SK-N-SH (cell line): Measurements from ENCODE around the gene FAM131C. TPM values are rescaled to one million over a fixed set of nuclear protein-coding genes. Genes with fewer than 3 reads are reported as not detected.

Experiments used
- CTCF ChIA-PET: fragments of 300-600, 350-600 bp; formaldehyde crosslinking; extraction: SDS; loops from one replicate; lab custom pipeline; 2021; lab: Yijun Ruan, JAX
- POLR2A ChIA-PET: fragments of 350-600 bp; sonication (Branson Sonifier 250); formaldehyde crosslinking; extraction: SDS; loops from one replicate; lab custom pipeline; 2020; ENCODE audit warnings: antibody characterized with exemption, inconsistent platforms; lab: Yijun Ruan, JAX
- DNase-seq: peaks from one replicate; pipeline ENCODE4 v3.0.0; 2012
- H2AFZ ChIP-seq: fragments of 200-600 bp; sonication (generic); 2 replicates; pipeline ENCODE4 v1.8.1; 2016; ENCODE audit warnings: antibody characterized with exemption, mild to moderate bottlenecking, low read depth
- H3F3A ChIP-seq: fragments of 200-600 bp; sonication (generic); replicated peaks from 2 replicates; pipeline ENCODE3; 2016; ENCODE audit warnings: antibody characterized with exemption, mild to moderate bottlenecking; ENCODE audit not compliant: insufficient read depth
- H3K27ac ChIP-seq, 2 experiments: fragments of 200-500 bp in 1 of 2; fragments of 200-600 bp in 1 of 2; sonication (Bioruptor generic) in 1 of 2; sonication (generic), shearing (Covaris generic) in 1 of 2; 2 replicates each; pipeline versions ENCODE4 v1.5.1 to v1.6.1; 2014 to 2016; ENCODE audit warnings: low read depth in 2 of 2, inconsistent platforms in 1 of 2, low read length in 1 of 2, mild to moderate bottlenecking in 1 of 2, mixed read lengths in 1 of 2
- H3K27me3 ChIP-seq: fragments of 200-600 bp; sonication (generic), shearing (Covaris generic); 2 replicates; pipeline ENCODE4 v1.6.1; 2016; ENCODE audit warnings: mixed run types; ENCODE audit not compliant: insufficient read depth
- H3K36me3 ChIP-seq, 2 experiments: fragments of 200-500 bp in 1 of 2; fragments of 200-600 bp in 1 of 2; sonication (Bioruptor generic) in 1 of 2; sonication (generic) in 1 of 2; replicated peaks in 1 of 2; 2 replicates each; pipeline versions ENCODE3 to v1.5.1; 2014 to 2016; ENCODE audit warnings: low read length in 1 of 2, mild to moderate bottlenecking in 1 of 2; ENCODE audit not compliant: insufficient read depth in 2 of 2, control insufficient read depth in 1 of 2
- H3K4me1 ChIP-seq, 2 experiments: fragments of 200-500 bp in 1 of 2; fragments of 200-600 bp in 1 of 2; sonication (Bioruptor generic) in 1 of 2; sonication (generic), shearing (Covaris generic) in 1 of 2; 2 replicates each; pipeline versions ENCODE4 v1.5.1 to v1.6.1; 2014 to 2016; ENCODE audit warnings: low read depth in 1 of 2, low read length in 1 of 2, mixed run types in 1 of 2; ENCODE audit not compliant: insufficient read depth in 2 of 2, control insufficient read depth in 1 of 2
- H3K4me2 ChIP-seq: fragments of 200-600 bp; sonication (generic), shearing (Covaris generic); 2 replicates; pipeline ENCODE4 v1.6.1; 2017; ENCODE audit warnings: mixed run types
- H3K4me3 ChIP-seq, 2 experiments: fragments of 200-500 bp in 1 of 2; fragments of 200-600 bp in 1 of 2; sonication (Bioruptor generic) in 1 of 2; sonication (generic), shearing (Covaris generic) in 1 of 2; 2 replicates each; pipeline versions ENCODE4 v1.5.1 to v1.8.1; 2014 to 2016; ENCODE audit warnings: low read depth in 2 of 2, inconsistent platforms in 1 of 2, low read length in 1 of 2, mild to moderate bottlenecking in 1 of 2, mixed read lengths in 1 of 2, moderate library complexity in 1 of 2
- H3K79me2 ChIP-seq: fragments of 200-600 bp; sonication (generic); 2 replicates; pipeline ENCODE4 v1.8.1; 2017; ENCODE audit warnings: mild to moderate bottlenecking; ENCODE audit not compliant: insufficient read depth
- H3K9ac ChIP-seq: fragments of 200-600 bp; sonication (generic); 2 replicates; pipeline ENCODE4 v1.6.1; 2017; ENCODE audit warnings: mixed run types
- H3K9me2 ChIP-seq: fragments of 200-600 bp; sonication (generic); 2 replicates; pipeline ENCODE4 v1.6.1; 2017; ENCODE audit warnings: mixed run types
- H3K9me3 ChIP-seq: fragments of 200-600 bp; sonication (generic); 2 replicates; pipeline ENCODE4 v1.6.1; 2017; ENCODE audit warnings: mixed run types, mild to moderate bottlenecking, moderate library complexity
- H4K20me1 ChIP-seq: fragments of 200-600 bp; sonication (generic); 2 replicates; pipeline ENCODE4 v1.6.1; 2017; ENCODE audit warnings: mild to moderate bottlenecking, mixed run types; ENCODE audit not compliant: insufficient read depth
- ELF1 ChIP-seq: IDR thresholded peaks from 2 replicates; pipeline ENCODE4 v1.4.0; 2012
- FOSL2 ChIP-seq: IDR thresholded peaks from 2 replicates; pipeline ENCODE4 v1.4.0; 2012; ENCODE audit warnings: low read depth, mild to moderate bottlenecking, moderate library complexity, borderline replicate concordance
- FOXM1 ChIP-seq: IDR thresholded peaks from 2 replicates; pipeline ENCODE4 v1.4.0; 2012; ENCODE audit warnings: low read depth, mild to moderate bottlenecking
- JUND ChIP-seq: IDR thresholded peaks from 2 replicates; pipeline ENCODE4 v1.4.0; 2012
- MAX ChIP-seq: IDR thresholded peaks from 2 replicates; pipeline ENCODE4 v1.4.0; 2012; ENCODE audit warnings: low read depth
- MEF2A ChIP-seq: IDR thresholded peaks from 2 replicates; pipeline ENCODE4 v1.4.0; 2012; ENCODE audit warnings: low read depth, borderline replicate concordance
- NFIC ChIP-seq: IDR thresholded peaks from 2 replicates; pipeline ENCODE4 v1.4.0; 2012; ENCODE audit warnings: borderline replicate concordance
- PBX3 ChIP-seq: IDR thresholded peaks from 2 replicates; pipeline ENCODE4; 2012
- POLR2AphosphoS5 ChIP-seq: IDR thresholded peaks from 2 replicates; pipeline ENCODE4 v1.6.1; 2012; ENCODE audit warnings: low read depth, low read length
- SIN3A ChIP-seq: IDR thresholded peaks from 2 replicates; pipeline ENCODE4 v1.6.1; 2012; ENCODE audit warnings: low read depth, mild to moderate bottlenecking, low read length, moderate library complexity, borderline replicate concordance
- TCF12 ChIP-seq: IDR thresholded peaks from 2 replicates; pipeline ENCODE4 v1.4.0; 2012
- TEAD4 ChIP-seq: IDR thresholded peaks from 2 replicates; pipeline ENCODE4 v1.4.0; 2012; ENCODE audit warnings: mild to moderate bottlenecking, borderline replicate concordance; ENCODE audit not compliant: insufficient read depth
- USF1 ChIP-seq: IDR thresholded peaks from 2 replicates; pipeline ENCODE4 v1.4.0; 2012; ENCODE audit warnings: low read depth, borderline replicate concordance
- USF2 ChIP-seq: fragments of 150-350 bp; IDR thresholded peaks from 2 replicates; pipeline ENCODE4 v1.6.1; 2017; ENCODE audit warnings: antibody characterized with exemption, low read length, low read depth, borderline replicate concordance
- YY1 ChIP-seq: IDR thresholded peaks from 2 replicates; pipeline ENCODE4 v1.4.0; 2012; ENCODE audit warnings: low read depth, mild to moderate bottlenecking
- WGBS: methylation state at CpG from one replicate; pipeline ENCODE4 v1.1.6; 2017; ENCODE audit warnings: low lambda C conversion rate; 5-methylcytosine and 5-hydroxymethylcytosine counted together
- polyA plus RNA-seq, 3 experiments: library from polyadenylated mRNA; depleted of rRNA; stranded (reverse); fragments of >200 nt; gene quantifications; 2 replicates each; pipeline ENCODE4 v1.2.3, GENCODE V29; 2012

The FAM131C gene
- polyA plus RNA-seq, 1 of the 3 experiments (the other 2 are of a cell fraction): 1.6 TPM

- no peaks in the 10 kb centered on the region for H3K36me3 ChIP-seq
- no peaks in the 10 kb centered on the region for H4K20me1 ChIP-seq
- no peak for DNase-seq
- no peaks in the 10 kb centered on the region for H3K9me3 ChIP-seq
- peaks cover 15 to 26% of the 10 kb centered on the region in 2 experiments; a peak in 3 of 4 replicates for H3K4me1 ChIP-seq
- no peaks in the 10 kb centered on the region for H3K9me2 ChIP-seq
- WGBS: 50% methylated on average over 11 of the region's 14 CpGs
- ChIA-PET POLR2A (no interaction called here), CTCF (interaction anchor here (2.0 to 12.3 kb wide), 5 partner anchors 20 to 286 kb away, joined by 7 to 513 read pairs (median 93); no protein-coding TSS in a partner anchor)
- H3K79me2 ChIP-seq: no peaks in the 10 kb centered on the region
- peak overlapping the region in 1 of 2 experiments; percentile 72; a peak in 2 of 4 replicates for H3K27ac ChIP-seq
- TF ChIP-seq MAX (0 out of 2 replicates have a peak, but pooled peaks have one; percentile 21), TEAD4 (no peak), PBX3 (peak; percentile 77), POLR2AphosphoS5 (peak; percentile 20; the same call in 1 of the 2 replicates), USF2 (no peak), FOXM1 (no peak), NFIC (peak; percentile 90), USF1 (peak; percentile 8; the same call in 1 of the 2 replicates), MEF2A (no peak), JUND (no peak; the same call in 1 of the 2 replicates), TCF12 (peak; percentile 66), SIN3A (no peak), ELF1 (no peak), FOSL2 (peak; percentile 93; the same call in 1 of the 2 replicates), YY1 (no peak)
- no peaks in the 10 kb centered on the region for H3K27me3 ChIP-seq
- H2AFZ ChIP-seq: no peak overlapping the region
- H3K4me2 ChIP-seq: peak overlapping the region; percentile 64
- H3K4me3 ChIP-seq: no peak overlapping the region
- peaks cover 29% of the 10 kb centered on the region for H3F3A ChIP-seq
- peak overlapping the region; percentile 30; the same call in 1 of the 2 replicates for H3K9ac ChIP-seq
Measured at GRCh38 chr1:16076031-16076864, 2.8 kb upstream of the FAM131C start.
